Measurements from ENCODE around the gene SLC16A3.
A peak's percentile ranks its signal among the peaks of the same experiment; 100 is the strongest.
"Not testable (repeated sequence)": the region's sequence is repeated elsewhere in the genome, so short reads cannot be mapped to it uniquely, and the experiment has no call there.

The SLC16A3 gene

DNA sequence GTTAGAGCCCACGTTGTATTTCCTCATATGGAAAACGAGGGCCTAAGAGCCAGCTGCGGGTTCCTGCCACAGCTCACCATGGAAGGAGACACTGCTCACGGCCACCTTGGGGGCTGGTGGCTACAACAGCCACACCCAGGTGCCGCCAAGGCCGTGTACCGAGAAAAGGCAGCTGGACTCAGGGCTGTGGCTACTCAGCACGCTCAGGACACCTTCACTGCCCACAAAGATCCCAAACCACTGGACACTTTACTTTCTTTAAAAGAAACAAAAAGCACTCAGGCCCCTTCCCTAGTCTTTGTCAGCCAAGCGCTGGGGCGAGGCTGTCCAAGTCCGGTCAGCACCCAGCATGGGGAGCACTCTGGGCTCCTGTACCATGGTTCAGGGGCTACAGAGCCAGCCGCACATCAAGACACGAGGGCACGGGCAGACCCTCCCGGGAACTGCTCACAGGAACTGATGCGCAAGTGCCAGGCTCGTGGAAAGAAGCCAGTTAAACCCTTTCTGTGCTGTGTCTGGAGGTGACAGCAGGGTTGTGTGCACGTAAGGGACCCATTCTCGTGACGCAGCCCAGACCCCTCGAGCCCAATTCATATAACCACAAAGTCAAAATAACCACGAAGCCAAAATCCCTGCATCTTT is 18.5 kb downstream of the SLC16A3 start:
- no peak for DNase-seq (ENCODE audit: low spot score)

DNA sequence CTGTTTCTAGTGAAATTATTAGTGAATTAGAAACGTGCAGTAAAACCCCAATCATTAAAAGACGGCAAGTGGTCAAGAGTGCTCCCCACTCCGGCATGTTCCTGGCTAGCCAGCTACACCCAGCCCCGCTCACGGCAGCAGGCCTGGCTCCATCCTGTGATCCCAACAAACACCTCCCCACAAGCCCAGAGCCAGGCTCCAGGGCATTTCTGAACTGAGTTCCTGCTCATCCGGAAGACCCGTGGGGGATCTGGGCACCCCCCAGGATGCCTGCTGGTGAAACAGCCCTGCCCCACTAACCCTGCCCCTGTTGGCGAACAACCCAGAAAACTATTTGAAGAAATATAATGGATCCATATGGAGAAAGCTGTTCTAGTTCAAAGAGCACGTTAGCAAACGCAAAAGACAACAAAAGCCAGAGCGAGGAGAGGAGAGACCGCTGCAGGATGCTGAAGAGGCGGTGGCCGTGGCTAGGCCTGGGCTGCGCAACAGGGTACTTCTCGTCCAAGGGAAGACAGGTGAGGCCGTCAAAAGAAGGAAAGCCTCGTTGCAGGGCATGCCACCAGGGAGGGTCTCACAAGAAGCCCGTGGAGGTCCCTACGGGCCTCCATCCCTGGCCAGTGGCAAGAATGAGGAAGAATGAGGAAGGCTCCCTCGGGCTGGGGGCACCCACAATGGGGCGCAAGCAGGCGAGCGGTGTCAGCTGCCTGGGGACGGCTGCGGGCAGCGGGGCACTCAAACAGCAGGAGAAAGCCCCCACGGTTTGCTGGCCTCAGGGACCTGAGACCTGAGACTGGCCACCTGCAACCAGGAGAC is 19.2 kb downstream of the SLC16A3 start:
- no peak for DNase-seq (ENCODE audit: low spot score)

DNA sequence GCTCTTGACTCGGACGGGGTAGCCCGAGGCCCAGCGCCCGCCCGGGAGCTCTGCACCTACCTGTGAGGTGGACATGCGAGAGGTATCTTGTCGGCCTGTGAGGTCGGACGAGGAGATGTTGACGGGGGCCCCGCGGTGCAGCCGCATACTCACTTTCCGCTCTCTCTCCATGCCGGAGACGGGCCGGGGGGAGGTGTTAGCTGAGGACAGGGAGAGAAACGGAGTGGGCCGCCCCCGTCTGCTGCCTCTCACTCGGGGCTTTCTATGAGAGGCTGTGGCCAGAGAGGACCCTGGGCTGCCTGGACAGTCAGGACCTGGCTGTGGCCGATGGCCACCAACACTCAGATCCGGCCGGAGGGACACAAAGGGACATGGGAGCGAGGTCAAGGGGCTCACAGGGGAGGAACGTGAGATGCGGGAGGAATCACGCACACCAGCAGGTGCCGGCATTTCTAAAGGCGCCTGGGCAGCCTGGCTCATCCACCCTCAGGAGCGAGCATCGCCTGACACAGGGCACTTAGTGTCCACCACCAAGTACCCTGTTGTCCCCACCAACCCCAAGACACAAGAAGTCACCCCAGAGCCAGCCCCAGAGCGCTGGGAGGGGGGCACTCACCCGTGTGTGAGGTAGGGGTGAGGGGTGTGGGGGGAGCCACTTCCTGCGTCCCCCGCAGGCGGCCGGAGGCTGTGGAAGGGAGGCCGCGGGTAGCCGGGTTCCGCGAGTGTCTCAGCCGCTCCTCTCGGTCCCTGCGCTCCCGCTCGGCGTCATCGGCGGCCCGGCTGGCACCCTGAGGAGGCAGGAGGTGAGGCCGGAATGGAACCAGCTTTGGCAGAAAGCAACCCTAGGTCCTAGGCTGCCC is 20.2 kb downstream of the SLC16A3 start:
- no peak for DNase-seq (ENCODE audit: low spot score)

DNA sequence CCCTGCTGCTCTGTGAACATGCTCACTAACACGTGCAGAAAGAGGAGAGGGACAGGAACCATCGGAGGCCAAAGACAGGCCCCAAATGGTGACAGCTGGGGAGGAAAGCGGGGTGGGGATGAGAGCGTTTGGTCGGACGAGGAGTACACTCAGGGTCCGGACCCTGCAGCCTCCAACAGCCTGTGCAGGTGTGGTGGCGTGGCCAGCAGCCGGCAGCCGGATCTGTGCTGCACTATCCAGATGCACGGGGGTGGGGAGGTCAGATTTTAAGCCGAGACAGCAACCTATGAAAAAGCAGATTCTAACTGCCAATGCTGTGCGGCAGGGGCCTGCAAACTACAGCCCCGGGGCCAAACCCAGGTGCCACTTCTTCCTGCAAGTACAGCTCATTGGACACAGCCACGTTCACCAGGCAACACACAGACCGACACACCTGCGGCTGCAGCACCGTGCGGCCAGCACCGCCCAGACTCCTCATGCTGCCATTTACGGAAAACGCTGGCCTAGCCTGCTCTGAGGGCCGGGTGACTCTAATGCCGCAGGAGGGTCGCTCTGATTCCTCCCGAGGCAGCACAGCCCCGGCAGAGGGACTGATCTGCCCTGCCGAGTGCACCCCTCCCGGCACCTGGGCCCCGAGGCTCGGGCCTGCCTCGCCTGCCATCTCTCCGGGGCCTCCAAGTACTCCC is 21.2 kb downstream of the SLC16A3 start:
- DNase-seq (ENCODE audit: low spot score) = no peak

DNA sequence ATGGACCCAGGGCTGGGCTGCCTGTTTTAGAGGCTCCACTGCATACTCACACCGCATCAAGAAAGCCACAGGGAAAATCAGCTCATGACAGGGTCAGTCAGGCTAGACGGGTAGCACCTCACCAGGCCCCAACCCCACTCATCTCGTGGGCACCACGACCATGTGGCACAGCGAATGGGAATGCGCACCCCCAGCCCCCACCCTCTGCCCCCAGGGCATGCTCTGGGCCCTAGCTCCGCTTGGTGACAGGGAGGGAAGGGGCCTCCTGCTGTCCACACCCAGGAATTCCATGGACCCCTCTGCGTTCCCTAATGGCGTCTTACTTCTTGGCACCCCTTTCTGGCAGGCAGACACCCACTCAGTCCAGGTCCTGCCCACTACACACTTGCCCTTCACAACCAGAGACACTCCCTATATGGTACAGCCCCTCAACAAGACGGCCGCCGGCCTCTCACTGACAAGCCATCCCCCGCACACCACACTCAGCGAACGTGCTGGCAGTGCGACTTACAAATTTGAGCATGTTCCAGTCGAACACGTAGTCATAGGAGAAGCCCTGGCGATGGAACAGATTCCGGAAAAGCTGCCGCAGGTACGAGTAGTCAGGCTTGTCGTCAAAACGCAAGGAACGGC is 22.1 kb downstream of the SLC16A3 start:
- DNase-seq (ENCODE audit: low spot score) = no peak

DNA sequence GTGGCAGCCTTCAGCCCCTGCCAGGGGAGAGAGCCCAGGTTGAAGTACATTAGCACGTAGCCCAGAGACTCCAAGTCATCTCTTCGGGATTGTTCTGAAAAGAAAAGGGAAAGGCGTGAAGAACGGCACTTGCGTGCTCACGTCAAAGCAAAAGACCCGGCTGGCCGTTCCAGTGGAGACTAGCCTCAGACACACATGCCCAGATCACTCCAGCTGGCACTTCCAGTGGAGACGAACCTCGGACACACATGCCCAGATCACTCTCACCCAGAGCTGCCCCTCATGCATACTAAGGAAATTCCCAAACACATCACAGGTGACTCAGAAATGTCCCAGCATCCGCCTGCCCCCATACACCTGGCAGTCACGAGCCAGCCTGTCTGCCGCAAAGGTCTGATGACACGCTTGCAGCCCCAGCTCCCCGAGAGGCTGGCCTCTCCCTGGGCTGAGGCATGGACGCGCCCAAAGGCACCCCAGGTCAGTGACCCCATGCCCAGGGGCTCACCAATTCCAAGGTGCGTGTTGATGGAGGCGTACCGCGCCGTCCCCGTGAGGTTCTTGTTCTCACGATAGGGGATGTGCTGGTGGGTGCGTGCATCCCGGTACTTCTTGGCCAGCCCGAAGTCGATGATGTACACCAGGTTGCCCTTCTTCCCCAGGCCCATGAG is 23.8 kb downstream of the SLC16A3 start:
- no peak for DNase-seq (ENCODE audit: low spot score)

DNA sequence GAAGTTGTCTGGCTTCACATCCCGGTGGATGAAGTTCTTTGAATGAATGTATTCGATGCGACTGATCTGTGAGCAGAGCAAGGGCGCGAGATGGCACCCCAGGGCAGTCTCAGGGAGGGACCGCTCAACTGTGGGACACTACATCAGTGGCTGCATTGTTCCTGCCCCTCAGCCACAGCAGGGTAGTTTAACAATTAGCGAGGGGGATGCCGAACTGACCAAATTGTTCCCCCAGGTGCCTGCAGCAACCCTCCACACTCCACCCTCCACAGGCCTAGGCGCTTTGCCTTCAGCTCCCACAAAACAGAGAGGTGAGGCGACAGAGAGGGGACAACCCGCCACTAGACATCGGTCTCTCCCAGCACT is 24.3 kb downstream of the SLC16A3 start:
- no peak for DNase-seq (ENCODE audit: low spot score)

DNA sequence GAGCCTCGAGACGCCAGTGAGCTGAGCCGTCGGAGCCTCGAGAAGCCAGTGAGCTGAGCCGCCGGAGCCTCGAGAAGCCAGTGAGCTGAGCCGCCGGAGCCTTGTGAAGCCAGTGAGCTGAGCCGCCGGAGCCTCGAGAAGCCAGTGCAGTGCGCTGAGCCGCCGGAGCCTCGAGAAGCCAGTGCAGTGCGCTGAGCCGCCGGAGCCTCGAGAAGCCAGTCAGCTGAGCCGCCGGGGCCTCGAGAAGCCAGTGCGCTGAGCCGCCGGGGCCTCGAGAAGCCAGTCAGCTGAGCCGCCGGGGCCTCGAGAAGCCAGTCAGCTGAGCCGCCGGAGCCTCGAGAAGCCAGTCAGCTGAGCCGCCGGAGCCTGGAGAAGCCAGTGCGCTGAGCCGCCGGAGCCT is 25.3 kb downstream of the SLC16A3 start:
- DNase-seq (ENCODE audit: low spot score) = not testable (repeated sequence)

DNA sequence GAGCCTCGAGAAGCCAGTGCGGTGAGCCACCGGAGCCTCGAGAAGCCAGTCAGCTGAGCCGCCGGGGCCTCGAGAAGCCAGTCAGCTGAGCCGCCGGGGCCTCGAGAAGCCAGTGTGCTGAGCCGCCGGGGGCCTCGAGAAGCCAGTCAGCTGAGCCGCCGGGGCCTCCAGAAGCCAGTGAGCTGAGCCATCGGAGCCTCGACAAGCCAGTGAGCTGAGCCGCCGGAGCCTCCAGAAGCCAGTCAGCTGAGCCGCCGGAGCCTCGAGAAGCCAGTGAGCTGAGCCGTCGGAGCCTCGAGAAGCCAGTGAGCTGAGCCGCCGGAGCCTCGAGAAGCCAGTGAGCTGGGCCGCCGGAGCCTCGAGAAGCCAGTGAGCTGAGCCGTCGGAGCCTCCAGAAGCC is 25.9 kb downstream of the SLC16A3 start:
- DNase-seq (ENCODE audit: low spot score) = not testable (repeated sequence)

DNA sequence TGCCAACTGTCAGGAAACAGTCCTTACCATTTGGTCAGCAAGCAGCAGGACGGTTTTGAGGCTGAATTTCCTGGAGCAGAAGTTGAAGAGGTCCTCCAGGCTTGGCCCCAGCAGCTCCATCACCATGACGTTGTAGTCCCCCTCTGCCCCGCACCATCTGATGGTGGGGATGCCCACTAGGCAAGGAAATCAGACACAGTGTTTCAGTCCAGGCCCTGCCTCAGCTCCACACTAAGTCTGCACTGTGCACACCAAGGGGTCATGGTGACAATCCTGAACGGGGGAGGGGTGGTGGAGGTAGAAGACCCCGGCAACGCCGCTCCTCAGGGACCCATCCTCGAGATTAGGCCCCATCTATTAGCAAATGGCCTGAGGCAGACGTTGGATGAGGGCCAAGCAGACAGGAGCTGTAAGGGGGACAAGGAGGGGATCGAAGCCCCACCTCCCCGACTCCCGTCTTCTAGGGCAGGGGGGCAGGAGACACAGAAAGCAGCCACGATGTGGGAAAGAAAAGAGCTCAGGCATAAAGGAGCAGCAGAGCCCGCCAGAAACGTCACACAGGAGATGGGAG is 26.6 kb downstream of the SLC16A3 start:
- DNase-seq (ENCODE audit: low spot score) = no peak

DNA sequence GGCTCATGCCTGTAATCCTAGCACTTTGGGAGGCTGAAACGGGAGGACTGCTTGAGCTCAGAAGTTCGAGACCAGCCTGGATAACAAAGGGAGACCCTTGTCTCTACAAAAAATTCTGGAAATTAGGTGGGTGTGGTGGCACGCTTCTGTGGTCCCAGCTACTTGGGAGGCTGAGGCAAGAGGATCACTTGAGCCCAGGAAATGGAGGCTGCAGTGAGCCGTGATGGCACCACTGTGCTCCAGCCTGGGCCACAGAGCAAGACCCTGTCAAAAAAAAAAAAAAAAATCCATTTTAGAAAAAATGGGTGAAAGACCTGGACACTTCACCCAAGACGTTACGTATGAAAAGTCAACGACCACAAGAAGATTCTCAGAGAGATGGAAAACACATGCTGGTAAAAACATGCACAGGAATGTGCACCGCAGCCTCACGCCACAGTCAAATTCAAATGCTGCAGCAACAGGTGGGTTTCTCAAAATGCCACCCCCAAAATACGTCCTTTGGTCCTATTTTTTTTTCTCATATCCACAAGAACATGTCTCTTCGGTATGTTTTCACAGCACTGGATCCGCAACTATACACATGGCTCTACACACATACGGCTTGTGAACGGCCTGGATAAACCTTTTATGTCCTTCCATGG is 27.5 kb downstream of the SLC16A3 start:
- DNase-seq (ENCODE audit: low spot score) = no peak

DNA sequence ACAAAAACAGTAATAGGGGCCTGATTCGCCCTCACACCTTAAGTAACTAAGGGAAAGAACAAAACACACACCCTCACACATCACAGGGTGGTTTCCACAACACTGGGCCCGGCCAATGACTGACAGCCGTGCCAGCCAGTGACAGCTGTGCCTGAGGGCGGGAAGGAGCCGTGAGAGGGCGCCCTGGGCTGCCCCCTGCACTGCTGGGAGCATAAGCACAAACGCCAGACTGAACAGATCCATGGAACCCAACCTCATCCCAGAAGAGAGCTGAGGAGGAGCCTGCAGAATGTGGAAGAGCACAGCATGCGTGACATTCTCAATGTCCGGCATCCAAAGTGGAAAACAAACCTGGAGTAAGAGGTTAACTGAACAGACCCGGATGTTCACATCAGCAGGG is 28.6 kb downstream of the SLC16A3 start:
- no peak for DNase-seq (ENCODE audit: low spot score)

DNA sequence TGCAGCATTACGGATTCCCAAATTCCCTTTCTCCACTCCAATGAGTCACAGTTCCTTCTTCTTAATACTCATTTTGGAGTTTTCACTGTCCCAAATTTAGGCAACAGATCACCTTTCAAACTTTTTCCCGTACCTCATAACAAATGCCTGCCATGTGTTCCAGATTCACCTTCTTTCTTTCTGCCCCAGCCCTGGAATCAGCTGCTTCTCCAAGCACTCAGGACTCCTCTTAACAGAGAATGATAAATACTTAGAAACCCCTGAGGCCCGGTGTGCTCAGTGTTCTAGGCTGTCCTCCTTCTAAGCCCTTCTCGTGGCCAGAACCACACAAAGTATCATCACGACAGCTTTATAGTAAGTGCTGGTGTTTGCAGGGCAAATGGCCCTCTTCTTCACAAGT is 29.7 kb downstream of the SLC16A3 start:
- DNase-seq (ENCODE audit: low spot score) = no peak

DNA sequence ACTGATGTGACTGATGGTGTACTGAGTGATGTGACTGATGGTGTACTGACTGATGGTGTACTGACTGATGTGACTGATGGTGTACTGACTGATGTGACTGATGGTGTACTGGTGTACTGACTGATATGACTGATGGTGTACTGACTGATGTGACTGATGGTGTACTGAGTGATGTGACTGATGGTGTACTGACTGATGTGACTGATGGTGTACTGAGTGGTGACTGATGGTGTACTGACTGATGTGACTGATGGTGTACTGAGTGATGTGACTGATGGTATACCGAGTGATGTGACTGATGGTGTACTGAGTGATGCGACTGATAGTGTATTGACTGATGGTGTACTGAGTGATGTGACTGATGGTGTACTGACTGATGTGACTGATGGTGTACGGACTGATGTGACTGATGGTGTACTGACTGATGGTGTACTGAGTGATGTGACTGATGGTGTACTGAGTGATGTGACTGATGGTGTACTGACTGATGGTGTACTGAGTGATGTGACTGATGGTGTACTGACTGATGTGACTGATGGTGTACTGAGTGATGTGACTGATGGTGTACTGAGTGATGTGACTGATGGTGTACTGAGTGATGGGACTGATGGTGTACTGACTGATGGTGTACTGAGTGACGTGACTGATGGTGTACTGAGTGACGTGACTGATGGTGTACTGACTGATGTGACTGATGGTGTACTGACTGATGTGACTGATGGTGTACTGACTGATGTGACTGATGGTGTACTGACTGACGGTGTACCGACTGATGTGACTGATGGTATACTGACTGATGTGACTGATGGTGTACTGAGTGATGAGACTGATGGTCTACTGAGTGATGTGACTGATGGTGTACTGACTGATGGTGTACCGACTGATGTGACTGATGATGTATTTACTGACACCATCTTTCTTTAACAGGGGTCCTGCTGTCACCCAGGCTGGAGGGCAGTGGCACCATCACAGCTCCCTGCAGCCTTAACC is 31.4 kb downstream of the SLC16A3 start:
- not testable (repeated sequence) for DNase-seq (ENCODE audit: low spot score)

DNA sequence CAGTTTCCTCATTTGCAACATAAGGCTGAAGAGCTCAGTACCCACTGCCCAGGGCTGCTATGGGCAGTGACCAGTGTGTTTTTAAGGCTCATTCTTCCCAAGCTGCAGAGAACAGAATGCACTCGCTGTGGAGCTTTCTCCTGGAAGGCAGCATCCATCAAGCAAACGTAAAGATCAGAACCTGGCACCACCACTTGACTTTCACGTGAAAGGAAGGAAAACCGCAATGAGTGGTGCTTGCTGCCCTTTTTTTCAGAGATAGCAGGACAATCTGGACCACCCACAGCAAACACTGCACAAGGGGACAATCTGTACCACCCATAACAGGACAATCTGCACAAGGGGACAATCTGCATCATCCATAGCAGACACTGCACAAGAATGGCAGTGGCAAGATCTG is 33.5 kb downstream of the SLC16A3 start:
- DNase-seq (ENCODE audit: low spot score) = no peak

DNA sequence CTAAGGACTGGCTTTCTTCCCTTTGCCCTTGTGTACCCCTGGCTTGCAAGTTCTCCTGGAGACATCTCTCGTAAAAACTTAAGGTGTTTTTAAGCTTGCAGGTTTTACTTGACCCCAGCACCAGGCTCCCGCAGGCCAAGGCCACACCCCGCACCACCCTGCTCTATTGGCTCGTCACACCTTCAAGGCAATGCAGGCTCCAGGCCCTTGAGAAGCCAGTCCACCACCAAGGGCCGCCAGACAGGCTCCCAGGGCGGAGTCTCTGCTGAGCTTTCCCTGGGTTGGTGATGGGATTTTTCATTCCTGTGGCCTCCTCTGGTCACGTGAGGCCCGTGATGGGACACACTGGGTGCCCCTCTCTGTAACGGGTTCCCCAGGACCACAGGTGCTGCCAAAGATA is 34.8 kb downstream of the SLC16A3 start:
- DNase-seq (ENCODE audit: low spot score) = no peak

DNA sequence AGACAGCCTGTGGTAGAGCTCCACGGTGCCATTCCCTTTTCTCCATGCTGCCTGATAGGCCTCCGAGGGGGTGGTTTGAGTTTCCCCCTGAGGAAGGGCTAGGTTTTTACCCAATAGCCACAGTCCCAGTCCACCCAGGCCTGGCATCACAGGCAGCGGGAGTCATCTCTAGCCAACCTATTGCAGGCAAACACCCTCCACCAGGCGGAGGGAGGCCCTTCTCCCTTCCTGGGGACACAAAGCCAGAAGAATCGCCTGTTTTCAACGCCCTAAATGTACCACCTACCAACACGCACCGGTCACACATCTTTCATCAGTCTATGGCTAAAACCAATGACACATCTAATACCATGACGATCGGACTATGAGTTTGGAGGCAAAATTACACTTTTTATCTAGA is 37.3 kb downstream of the SLC16A3 start:
- DNase-seq (ENCODE audit: low spot score) = no peak

DNA sequence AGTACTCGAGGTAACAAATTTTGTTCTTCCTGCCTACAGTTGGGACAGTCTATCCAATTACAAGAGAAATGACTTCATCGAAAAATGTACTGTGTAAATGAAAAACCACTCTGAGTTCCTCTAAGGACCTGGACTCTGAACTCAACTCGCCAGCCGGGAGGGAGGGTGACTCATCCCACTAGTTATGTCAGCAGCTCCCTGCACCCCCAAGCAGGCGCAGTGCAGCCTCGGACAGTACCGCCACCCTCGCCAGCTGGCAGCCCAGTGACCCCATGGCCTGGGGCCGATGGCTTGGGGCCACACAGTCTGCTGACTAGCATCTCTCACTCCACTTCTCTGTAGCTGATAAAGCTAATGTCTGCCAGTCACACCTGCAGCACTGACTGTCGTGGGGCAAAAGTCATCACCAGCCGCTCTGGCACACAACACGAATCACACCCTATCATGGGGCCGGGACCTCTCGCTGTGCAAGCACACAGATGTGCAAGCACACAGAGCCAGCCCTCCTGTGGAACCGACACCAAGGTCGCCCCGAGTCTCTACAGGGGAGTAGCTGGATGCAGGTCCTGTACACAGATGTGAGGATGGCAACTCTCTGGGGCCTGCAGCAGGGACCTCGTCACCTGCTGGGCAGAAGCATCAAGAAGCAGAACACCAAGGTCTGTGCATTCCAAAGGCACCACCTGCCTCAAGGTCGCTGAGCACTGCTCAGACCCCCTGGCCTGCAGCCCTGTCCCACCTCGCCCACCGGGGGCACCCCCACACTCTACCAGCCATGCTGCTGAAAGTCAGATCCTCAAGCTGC is 38.9 kb downstream of the SLC16A3 start:
- peak; percentile 50 for DNase-seq (ENCODE audit: low spot score)

Data from hematopoietic multipotent progenitor cell treated with erythropoietin and hydrocortisone succinate and interleukin-3 and kit ligand, for 15 days (in vitro differentiated cells).